ENCODE measurements around the gene MMP17. TPM values are rescaled to one million over a fixed set of nuclear protein-coding genes. Genes with fewer than 3 reads are reported as not detected.

Gene MMP17
- total and polyA plus RNA-seq, 8 donors: 2.0 to 5.2 (median 3.3) TPM

- no peak overlapping the region for H3K4me3 ChIP-seq
- H3K27ac ChIP-seq: no peak overlapping the region
- no peaks in the 10 kb centered on the region for H3K36me3 ChIP-seq
- DNase-seq (no peak), ATAC-seq (no peak)
- intact Hi-C loops (cut with DNase I): no loop called here
- TF ChIP-seq CTCF (IDR thresholded peaks at IDR 0.05): no peak
- H3K27me3 ChIP-seq: peaks cover 35 to 63% of the 10 kb centered on the region in 2 donors
- no peaks in the 10 kb centered on the region for H3K9me3 ChIP-seq
- peaks cover 23 to 38% of the 10 kb centered on the region in 2 donors for H3K4me1 ChIP-seq
Observed at GRCh38 chr12:131826097-131826928, 1.9 kb upstream of the MMP17 start.

GRCh38 chr12:131828671-131829355 lies 620 bp downstream of the MMP17 start:
- TF ChIP-seq CTCF (IDR thresholded peaks at IDR 0.05): no peak
- Histone ChIP-seq H3K36me3 (no peaks in the 10 kb centered on the region), H3K27ac (no peak overlapping the region), H3K27me3 (peaks cover 41 to 83% of the 10 kb centered on the region in 2 donors), H3K4me3 (peak overlapping the region; percentile 25 to 57), H3K9me3 (no peaks in the 10 kb centered on the region), H3K4me1 (peaks cover 23 to 48% of the 10 kb centered on the region in 2 donors)
- peak in 1 of 4 donors; percentile 81 for DNase-seq
- ATAC-seq: peak; percentile 10
- intact Hi-C loops (cut with DNase I): no loop called here

- no peak for TF ChIP-seq CTCF (IDR thresholded peaks at IDR 0.05)
- intact Hi-C loops (cut with DNase I): no loop called here
- H3K4me3 ChIP-seq: peak overlapping the region; percentile 25 to 57
- H3K4me1 ChIP-seq: peaks cover 23 to 48% of the 10 kb centered on the region in 2 donors
- H3K9me3 ChIP-seq: no peaks in the 10 kb centered on the region
- DNase-seq: peak in 1 of 4 donors; percentile 87
- ATAC-seq: peak; percentile 6
- H3K36me3 ChIP-seq: no peaks in the 10 kb centered on the region
- H3K27me3 ChIP-seq: peaks cover 41 to 89% of the 10 kb centered on the region in 2 donors
- H3K27ac ChIP-seq: no peak overlapping the region
Observed at GRCh38 chr12:131829356-131829747, 1.2 kb downstream of the MMP17 start.

- Histone ChIP-seq H3K4me1 (peaks cover 23 to 48% of the 10 kb centered on the region in 2 donors), H3K9me3 (no peaks in the 10 kb centered on the region), H3K4me3 (peak overlapping the region; percentile 25 to 57), H3K27me3 (peaks cover 41 to 94% of the 10 kb centered on the region in 2 donors), H3K36me3 (no peaks in the 10 kb centered on the region), H3K27ac (no peak overlapping the region)
- intact Hi-C loops (cut with DNase I): no loop called here
- no peak for TF ChIP-seq CTCF (IDR thresholded peaks at IDR 0.05)
- peak; percentile 2 for ATAC-seq
- peak in 1 of 4 donors; percentile 69 for DNase-seq
Observed at GRCh38 chr12:131829791-131830334, 1.7 kb downstream of the MMP17 start.

Data from left lung (tissue), 10 donors.